ENCODE measurements around the gene NYAP2. TPM values are rescaled to one million over a fixed set of nuclear protein-coding genes. Genes with fewer than 3 reads are reported as not detected.

Gene NYAP2
- total RNA-seq, 4 donors from 2014 or later, result 0.14 TPM; not detected in 3

GRCh38 chr2:225597911-225598310, 198.4 kb downstream of the NYAP2 start:
- TF ChIP-seq CTCF (IDR thresholded peaks at IDR 0.05), result no peak
- TF ChIP-seq POLR2AphosphoS5 (IDR thresholded peaks at IDR 0.05), result no peak
- no peak for TF ChIP-seq EP300 (IDR thresholded peaks at IDR 0.05; ENCODE audit: low read depth)
- TF ChIP-seq POLR2A (IDR thresholded peaks at IDR 0.05), result no peak
- no peaks in the 10 kb centered on the region for H3K9me3 ChIP-seq
- WGBS, 2 donors (ENCODE audit: low coverage in 1 of 2), result 62 to 72% methylated on average over 4 of the region's 4 CpGs
- no peak for DNase-seq
- H3K36me3 ChIP-seq, result no peaks in the 10 kb centered on the region
- no peak overlapping the region for H3K4me3 ChIP-seq
- in situ Hi-C loops (cut with MboI; ENCODE audit: low pct_ligation_motif_present in 1 of 4, low pct_unique_long_range_greater_than_20kb in 1 of 4, low sequenced_read_pairs in 3 of 4) (no loop called here), intact Hi-C loops (cut with DNase I; ENCODE audit: low total_unique reads) (no loop called here)
- H3K27ac ChIP-seq, result no peak overlapping the region
- H3K27me3 ChIP-seq, result no peaks in the 10 kb centered on the region
- no peaks in the 10 kb centered on the region for H3K4me1 ChIP-seq

- TF ChIP-seq EP300 (IDR thresholded peaks at IDR 0.05; ENCODE audit: low read depth), result no peak
- TF ChIP-seq POLR2AphosphoS5 (IDR thresholded peaks at IDR 0.05), result no peak
- TF ChIP-seq CTCF (IDR thresholded peaks at IDR 0.05), result no peak
- no peak for TF ChIP-seq POLR2A (IDR thresholded peaks at IDR 0.05)
- Histone ChIP-seq H3K27ac (no peak overlapping the region), H3K4me3 (no peak overlapping the region), H3K4me1 (no peaks in the 10 kb centered on the region), H3K27me3 (no peaks in the 10 kb centered on the region), H3K9me3 (no peaks in the 10 kb centered on the region), H3K36me3 (no peaks in the 10 kb centered on the region)
- intact Hi-C loops (cut with DNase I; ENCODE audit: low total_unique reads) (no loop called here), in situ Hi-C loops (cut with MboI; ENCODE audit: low pct_ligation_motif_present in 1 of 4, low pct_unique_long_range_greater_than_20kb in 1 of 4, low sequenced_read_pairs in 3 of 4) (no loop called here)
- DNase-seq, result no peak
Observed at GRCh38 chr2:225598426-225598825, 198.9 kb downstream of the NYAP2 start.

GRCh38 chr2:225598897-225599296, 199.4 kb downstream of the NYAP2 start:
- Histone ChIP-seq H3K4me3 (no peak overlapping the region), H3K36me3 (no peaks in the 10 kb centered on the region), H3K4me1 (no peaks in the 10 kb centered on the region), H3K9me3 (no peaks in the 10 kb centered on the region), H3K27me3 (no peaks in the 10 kb centered on the region), H3K27ac (no peak overlapping the region)
- DNase-seq, result no peak
- no peak for TF ChIP-seq CTCF (IDR thresholded peaks at IDR 0.05)
- in situ Hi-C loops (cut with MboI; ENCODE audit: low pct_ligation_motif_present in 1 of 4, low pct_unique_long_range_greater_than_20kb in 1 of 4, low sequenced_read_pairs in 3 of 4) (no loop called here), intact Hi-C loops (cut with DNase I; ENCODE audit: low total_unique reads) (no loop called here)
- 63 to 87% methylated on average over 4 of the region's 4 CpGs for WGBS, 2 donors (ENCODE audit: low coverage in 1 of 2)

- Histone ChIP-seq H3K9me3 (no peaks in the 10 kb centered on the region), H3K27me3 (no peaks in the 10 kb centered on the region), H3K4me3 (no peak overlapping the region), H3K27ac (no peak overlapping the region), H3K4me1 (no peaks in the 10 kb centered on the region), H3K36me3 (no peaks in the 10 kb centered on the region)
- no peak for DNase-seq
- 59% methylated on average over 1 of the region's 1 CpG; no CpG with 5 or more reads in 1 of the 2 donors for WGBS, 2 donors (ENCODE audit: low coverage in 1 of 2)
- intact Hi-C loops (cut with DNase I; ENCODE audit: low total_unique reads), result no loop called here
- no peak for TF ChIP-seq POLR2A (IDR thresholded peaks at IDR 0.05)
- no peak for TF ChIP-seq CTCF (IDR thresholded peaks at IDR 0.05)
- no peak for TF ChIP-seq EP300 (IDR thresholded peaks at IDR 0.05; ENCODE audit: low read depth)
- TF ChIP-seq POLR2AphosphoS5 (IDR thresholded peaks at IDR 0.05), result no peak
- in situ Hi-C loops (cut with MboI; ENCODE audit: low pct_ligation_motif_present in 1 of 4, low pct_unique_long_range_greater_than_20kb in 1 of 4, low sequenced_read_pairs in 3 of 4), result no loop called here
Observed at GRCh38 chr2:225599856-225600255, 200.3 kb downstream of the NYAP2 start.

Measured in transverse colon (tissue), 4 donors.